NCI-H524 treated with DMSO at 0.1 percent for 48 hours (cell line): Measurements from ENCODE around the gene PRAME.

Experiments used
- DNase-seq: peaks from one replicate; lab custom pipeline; 2025; lab: John Stamatoyannopoulos, UW

PRAME gene

GRCh38 chr22:22579869-22580604 is 21.0 kb upstream of the PRAME start:
- DNase-seq, result no peak

DNA sequence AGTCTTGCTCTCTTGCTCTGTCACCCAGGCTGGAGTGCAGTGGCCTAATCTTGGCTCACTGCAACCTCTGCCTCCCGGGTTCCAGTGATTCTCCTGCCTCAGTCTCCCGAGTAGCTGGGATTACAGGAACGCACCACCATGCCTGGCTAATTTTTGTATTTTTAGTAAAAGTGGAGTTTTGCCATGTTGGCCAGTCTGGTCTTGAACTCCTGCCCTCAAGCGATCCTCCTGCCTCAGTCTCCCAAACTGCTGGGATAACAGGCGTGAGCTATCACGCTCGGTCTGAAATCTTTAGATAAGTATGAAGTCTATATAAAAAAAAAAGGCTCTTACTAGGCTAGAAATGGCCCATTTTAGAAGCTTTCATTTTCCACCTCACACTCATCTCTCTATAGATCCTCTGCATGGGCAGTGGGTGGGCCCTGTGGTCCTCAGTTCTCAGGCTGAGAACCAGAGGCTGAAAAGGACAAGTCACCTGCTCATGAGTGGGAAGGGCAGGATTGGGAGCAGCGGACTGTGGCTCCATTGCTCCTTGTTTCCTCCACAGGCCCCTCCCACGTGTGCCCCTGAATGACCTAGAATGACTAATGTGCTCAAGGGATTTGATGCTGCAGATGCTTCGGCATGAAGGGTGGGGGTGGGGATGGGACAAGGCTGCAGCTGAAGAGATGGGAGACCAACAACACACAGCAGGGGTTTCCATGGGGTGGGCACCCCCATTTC is 19.8 kb upstream of the PRAME start:
- no peak for DNase-seq

DNA sequence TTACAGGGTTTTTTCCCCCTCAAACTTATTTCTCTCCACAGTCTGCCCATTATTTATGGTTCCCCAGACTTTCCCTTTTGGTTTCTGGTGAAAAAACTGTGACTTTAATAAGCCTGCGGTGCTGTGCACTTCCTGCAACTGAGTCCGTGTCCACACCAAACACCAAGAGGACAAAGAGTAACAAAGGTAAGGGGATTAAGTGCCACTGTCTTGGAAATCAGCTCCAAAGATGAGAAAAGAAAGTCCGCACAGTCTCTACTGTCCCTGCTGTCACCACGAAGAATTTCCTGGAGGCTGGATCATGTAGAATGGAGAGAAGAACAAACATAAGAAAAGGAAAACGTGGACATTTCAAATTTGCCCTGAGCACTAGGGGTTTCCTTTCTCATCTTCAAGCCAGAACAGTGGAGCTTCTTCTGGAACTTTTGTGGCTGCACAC is 17.9 kb upstream of the PRAME start:
- DNase-seq, result no peak

DNA sequence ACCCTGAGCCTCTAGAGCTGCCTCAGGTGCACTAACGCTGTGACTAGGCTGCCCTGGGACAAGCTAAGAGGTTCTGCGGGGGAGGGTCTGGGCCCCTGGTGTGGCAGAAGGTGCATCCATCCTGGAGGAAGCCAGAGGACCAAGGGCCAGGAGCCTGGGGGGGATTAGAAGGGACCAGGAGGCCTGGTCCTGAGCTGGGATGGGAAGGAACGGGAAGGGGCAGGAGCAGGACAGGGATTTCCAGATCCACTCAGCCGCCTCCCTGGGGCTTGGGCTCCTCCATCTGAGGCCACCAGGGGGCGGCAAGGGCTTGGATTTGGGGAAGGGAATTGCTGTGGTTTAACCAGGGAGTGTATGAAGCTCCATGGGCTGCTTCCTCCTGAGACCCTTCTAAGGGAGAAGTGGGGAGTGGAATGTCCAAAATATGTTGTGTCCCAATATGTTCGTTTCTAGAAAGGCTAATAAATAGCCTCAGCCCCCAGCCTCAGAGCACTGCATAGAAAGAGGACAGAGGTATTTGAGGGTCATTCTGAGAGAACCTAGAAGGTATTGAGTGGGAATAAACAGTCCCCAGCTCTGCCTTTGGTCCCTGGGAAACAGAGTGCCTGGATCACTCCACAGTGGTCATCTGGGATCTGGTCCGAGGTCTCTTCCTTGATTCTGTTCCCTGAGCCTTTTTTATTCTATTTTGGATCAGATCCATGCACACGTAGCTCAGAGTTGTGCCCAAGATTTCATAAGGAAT is 17.4 kb upstream of the PRAME start:
- no peak for DNase-seq

DNA sequence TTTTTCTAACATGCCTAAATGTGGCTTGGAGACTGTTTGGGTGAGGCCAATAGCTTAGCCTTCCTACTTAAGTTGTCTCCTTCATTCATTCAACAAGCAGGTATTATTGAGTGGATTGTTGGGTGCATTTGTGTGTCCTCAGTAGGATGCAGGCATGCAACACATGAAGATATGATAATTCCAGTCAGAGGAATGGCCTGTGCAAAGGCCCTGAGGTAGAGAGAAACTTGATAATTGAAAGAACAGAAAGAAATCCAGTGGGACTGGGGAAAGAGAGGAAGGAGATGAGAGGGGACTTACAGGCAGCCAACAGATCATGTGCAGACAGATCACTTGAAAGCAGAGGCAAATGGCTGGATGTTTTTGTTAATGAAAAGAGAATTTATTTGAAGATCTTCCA is 15.3 kb upstream of the PRAME start:
- no peak for DNase-seq

GRCh38 chr22:22573047-22573889 is 14.2 kb upstream of the PRAME start:
- DNase-seq, result no peak

GRCh38 chr22:22571862-22572261 is 12.8 kb upstream of the PRAME start:
- DNase-seq, result no peak

- DNase-seq, result no peak
Observed at GRCh38 chr22:22571429-22571828, 12.4 kb upstream of the PRAME start.

DNA sequence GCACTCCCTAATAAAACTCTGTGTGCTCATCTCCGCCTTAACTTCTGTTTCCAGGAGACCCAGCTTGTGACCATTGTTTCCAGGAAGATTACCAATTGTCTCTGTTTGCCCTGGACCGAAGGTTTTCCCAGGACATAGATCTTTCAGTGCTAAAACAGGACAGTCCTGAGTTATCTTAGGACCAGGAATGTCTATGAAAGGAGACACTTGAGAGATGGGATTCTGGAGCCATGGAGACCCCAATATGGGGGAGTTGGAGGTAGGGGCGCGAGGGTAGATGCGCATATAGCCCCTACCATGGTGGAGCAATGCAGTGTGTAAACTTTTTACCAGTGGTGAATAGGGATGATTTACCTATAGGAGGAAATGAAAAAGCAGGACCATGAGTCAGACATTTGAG is 10.2 kb upstream of the PRAME start:
- no peak for DNase-seq

DNA sequence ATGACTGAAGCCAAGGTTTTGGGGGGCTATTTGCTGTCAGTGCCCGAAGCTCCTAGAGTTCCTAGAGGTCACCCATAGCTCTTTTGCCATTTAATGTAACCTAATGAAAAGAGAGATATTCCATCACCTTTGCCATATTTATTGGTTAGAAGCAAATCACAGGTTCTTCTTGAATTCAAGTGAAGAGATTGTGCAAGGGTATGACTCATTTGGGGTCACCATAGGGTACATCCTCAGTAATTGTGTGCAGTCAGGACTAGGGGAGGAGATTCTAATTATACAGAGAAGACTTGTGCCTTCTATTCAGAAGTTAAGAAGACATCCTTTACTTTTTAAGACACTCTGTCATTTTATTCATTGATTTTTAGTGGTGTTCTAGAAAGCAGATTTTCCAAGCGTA is 6.9 kb upstream of the PRAME start:
- no peak for DNase-seq

DNA sequence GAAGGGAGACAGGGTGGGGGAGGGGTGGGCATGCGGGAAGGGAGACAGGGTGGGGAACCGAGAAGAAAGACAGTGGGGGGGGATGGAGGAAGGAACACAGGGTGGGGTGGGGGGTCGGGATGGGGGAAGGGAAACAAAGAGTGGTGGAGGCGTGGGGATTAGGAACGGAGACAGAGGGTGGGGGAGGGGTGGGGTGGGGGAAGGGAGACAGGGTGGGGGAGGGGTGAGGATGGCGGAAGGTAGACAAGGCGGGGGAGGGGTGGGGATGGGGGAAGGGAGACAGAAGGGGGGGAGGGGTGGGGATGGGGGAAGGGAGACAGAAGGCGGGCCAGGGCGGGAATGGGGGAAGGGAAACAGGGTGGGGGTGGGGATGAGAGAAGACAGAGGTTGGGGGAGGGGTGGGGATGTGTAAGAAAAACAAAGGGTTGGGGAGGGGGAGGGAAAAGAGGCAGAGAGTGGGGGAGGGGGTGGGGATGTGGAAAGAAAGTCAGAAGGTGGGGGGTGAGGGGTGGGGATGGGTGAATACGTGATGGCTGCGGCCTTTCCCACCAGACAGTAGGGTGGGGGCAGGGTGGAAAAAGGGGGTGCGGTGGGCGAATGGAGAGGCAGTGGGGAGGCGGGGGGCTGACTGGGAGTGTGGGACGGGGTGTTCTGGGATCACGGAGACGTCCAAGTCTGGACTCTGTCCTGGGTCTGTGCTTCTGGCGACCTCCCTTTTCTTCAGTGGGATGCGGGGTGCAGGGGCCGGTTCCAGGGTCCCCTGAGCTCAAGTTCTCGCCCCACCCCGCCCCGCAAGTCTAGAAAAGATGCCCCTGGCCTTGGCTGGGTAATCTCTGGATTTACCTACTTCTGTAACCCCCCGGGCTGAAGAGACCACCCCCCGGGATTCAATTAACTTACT is 744 bp downstream of the PRAME start:
- DNase-seq, result no peak

DNA sequence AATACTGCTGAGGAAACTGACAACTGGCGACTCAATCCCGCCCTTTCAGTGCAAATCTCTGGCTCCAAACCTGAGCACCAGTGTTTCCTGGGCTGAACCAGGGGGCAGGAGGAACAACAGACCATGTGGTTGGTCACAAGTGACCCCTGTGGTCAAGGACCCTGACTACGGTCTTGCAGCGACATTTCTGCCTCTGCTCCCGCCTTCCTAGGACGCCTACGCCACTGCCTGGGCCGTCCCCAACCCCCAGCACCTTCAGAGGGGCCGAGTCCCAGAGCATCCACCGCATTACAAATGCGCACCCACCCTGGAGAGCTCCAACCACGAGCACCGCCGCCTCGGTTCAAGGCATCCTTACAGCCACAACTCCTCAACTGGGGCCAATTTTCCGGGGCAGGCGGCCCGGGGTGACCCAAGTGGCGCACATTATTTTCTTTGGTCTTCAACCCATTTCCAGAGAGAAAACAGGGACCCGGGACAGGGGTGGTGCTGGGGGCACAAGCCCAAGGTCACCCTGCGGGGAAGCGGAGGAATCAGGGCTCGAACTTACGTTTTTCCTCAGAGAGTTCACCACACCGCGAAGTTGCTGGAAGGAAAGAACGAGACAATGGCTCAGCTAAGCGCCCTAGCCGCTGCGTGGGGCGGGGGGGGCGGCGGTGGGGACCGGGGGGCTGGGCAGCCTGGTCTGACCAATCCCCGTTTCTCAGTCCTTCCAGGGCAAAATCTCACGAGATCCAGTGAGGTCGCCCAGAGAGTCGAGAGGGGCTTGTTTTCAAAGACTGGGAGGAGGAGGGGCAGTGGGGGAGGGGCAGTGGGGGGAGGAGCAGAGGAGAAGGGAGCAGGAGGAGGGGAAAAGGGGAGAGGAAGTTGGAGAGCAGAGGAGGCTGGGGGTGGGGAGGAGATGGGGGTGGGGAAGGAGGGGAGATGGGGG is 1.8 kb downstream of the PRAME start:
- no peak for DNase-seq

DNA sequence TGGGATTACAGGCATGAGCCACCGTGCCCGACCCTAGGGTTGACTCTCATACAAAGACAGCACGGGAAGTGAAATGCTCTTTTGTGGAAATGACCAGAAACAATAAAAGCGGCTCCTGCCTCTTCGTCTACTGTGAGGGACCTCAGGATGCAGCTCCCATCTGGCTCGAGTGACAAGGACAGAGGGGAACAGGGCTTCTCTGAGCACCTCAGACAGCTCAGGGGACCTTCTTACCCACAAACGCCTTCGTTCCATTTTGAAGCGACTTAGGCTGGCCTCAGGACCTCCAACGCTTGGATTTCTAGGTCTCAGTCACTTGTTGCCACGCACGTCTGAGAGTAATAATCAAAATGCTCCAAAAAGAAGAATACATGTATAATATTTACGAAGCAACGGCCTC is 2.5 kb downstream of the PRAME start:
- no peak for DNase-seq

- DNase-seq, result no peak
Observed at GRCh38 chr22:22555596-22555995, 3.5 kb downstream of the PRAME start.

DNA sequence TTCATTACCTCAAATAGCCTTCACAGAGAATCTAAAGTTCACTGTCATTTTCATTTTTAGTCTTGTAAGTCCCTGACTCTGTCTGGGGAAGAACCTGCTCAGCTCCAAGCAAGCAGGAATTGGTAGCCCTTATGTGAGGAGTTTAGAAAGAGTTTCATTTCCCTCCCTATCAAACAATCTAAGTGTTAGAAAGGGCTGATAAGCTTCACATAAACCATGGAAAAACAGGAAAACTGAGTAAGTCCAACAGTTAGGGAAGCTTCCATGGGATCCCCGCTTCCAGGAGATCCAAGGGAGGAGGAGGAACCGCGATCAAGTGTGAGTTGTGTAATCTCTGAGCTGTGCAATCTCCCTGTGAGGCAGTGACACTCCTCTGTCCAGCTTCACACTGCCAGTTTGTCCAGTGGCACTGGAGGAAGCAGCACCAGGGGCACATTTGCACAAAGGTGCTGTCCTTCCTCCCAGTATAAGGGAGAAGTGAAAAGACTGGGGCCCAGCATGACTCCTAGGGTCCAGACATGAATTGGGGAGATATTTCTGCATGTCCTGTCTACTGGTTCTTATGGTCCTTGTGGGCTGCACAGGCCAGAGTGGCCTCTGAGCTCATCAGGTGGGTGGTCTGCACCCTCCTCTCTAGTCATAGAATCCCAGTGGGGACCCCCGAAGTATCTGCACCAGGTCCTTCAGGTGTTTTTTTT is 4.3 kb downstream of the PRAME start:
- DNase-seq, result no peak

DNA sequence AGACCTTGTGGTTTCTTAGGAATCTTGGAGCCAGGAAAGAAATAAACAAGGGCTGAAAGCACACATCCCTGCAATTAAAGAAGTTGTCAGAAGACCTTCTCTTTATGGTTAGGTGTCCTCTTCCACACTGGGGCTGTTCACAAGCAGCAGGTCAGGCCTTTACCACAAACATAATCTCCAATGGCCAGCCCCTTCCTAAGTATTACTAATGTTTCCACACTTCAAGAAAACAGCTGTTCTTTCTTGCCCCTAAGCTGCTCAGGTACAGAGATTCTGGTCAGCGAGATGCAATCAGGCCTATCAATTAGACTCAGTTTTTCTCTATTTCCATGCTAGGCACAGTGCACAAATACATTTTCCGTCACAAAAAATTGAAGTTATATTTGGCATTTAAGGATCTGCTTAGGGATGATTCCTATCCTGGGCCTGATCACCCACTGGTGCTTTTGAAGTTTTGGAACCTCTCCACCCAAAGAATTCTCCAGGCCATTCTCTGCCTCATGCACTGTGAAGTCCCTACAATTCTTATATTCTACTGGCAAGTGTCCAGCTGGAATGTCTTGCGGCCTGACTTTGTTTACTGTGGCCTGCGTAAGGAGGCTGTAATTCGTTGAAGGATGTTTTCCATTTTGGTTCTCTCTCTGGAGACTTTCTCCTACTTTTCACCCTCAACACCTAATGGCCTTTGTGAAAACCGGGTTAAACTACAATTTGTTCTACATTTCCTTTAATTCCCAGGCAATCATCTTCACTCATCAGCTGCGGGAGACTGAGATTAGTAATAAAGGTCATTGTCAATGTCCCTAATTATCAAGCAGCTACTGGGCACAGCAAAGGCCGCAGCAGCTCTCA is 5.1 kb downstream of the PRAME start:
- no peak for DNase-seq

DNA sequence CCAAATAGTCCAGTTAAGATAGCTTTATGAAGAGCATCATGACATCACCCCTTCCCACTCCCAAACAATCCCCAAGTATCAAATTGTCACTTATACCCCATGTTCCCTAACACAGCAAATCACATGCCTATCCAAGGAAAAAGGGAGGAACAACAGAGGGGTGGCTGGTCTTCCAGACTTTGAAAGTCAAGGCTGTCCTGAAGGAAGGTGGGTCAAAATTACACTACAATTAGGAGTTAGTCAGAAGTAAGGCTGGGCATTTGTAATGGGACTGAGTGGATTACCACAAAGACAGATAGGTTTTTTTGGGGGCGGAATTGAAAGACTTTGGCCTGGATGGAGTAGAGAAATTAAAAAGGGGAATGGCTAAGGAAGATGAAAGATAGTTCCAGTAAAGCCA is 5.9 kb downstream of the PRAME start:
- DNase-seq, result no peak

DNA sequence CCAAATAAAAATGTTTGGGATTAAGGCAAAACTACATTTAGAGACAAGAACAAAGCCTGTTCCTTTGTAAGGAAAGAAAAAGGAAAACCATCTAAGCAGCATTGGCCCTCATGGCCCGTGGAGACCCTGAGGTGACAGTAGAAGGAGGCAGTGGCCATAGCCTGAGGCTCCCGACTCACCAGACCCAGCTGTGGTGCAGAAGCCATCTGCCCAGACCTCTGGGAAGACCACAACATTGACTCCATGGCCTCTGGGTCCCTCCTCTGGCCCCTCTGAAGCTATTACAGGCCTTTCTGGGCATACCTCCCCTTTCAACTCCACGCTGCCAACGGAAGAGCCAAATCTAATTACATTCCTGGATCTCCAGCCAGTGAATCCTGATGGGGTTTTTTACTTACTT is 6.4 kb downstream of the PRAME start:
- no peak for DNase-seq
